ENCODE measurements around the gene FHIT. TPM values are rescaled to one million over a fixed set of nuclear protein-coding genes. Genes with fewer than 3 reads are reported as not detected.

Gene FHIT
- polyA plus RNA-seq, 1 of the 3 experiments (the other 2 are of a cell fraction), result 0.41 TPM

GRCh38 chr3:60953351-60953750 lies 297.9 kb downstream of the FHIT start:
- H3K36me3 ChIP-seq (replicated peaks in 1 of 2; ENCODE audit: control insufficient read depth in 1 of 2, insufficient read depth in 2 of 2, low read length in 1 of 2), result no peaks in the 10 kb centered on the region
- no peak overlapping the region for H3K4me2 ChIP-seq
- no peak for DNase-seq
- ChIA-PET POLR2A (no interaction called here), CTCF (no interaction called here)
- no peaks in the 10 kb centered on the region for H3K9me3 ChIP-seq
- no peaks in the 10 kb centered on the region for H3K9me2 ChIP-seq
- no peaks in the 10 kb centered on the region for H3K4me1 ChIP-seq (ENCODE audit: control insufficient read depth in 1 of 2, insufficient read depth in 2 of 2, low read depth in 1 of 2, low read length in 1 of 2)
- TF ChIP-seq USF1 (IDR thresholded peaks at IDR 0.05; ENCODE audit: borderline replicate concordance, low read depth), result no peak
- no peak for TF ChIP-seq SIN3A (IDR thresholded peaks at IDR 0.05; ENCODE audit: borderline replicate concordance, low read depth, low read length)
- TF ChIP-seq GABPA (IDR thresholded peaks at IDR 0.05; ENCODE audit: low read depth), result no peak
- no peak for TF ChIP-seq JUND (IDR thresholded peaks at IDR 0.05)
- no peak for TF ChIP-seq RFX5 (IDR thresholded peaks at IDR 0.05; ENCODE audit: low read length)
- no peak for TF ChIP-seq NRF1 (IDR thresholded peaks at IDR 0.05; ENCODE audit: low read depth, low read length)
- no peak for TF ChIP-seq MXI1 (IDR thresholded peaks at IDR 0.05; ENCODE audit: low read depth, low read length)
- no peak for TF ChIP-seq IRF3 (IDR thresholded peaks at IDR 0.05; ENCODE audit: low read depth, low read length)
- TF ChIP-seq CHD2 (IDR thresholded peaks at IDR 0.05; ENCODE audit: low read length, partially characterized antibody), result no peak
- TF ChIP-seq EZH2phosphoT487 (IDR thresholded peaks at IDR 0.05; ENCODE audit: borderline replicate concordance, low read depth), result no peak
- no peak for TF ChIP-seq POLR2AphosphoS5 (IDR thresholded peaks at IDR 0.05; ENCODE audit: low read depth, low read length)
- no peak for TF ChIP-seq RXRA (IDR thresholded peaks at IDR 0.05; ENCODE audit: borderline replicate concordance, low read depth)
- no peak for TF ChIP-seq PBX3 (IDR thresholded peaks at IDR 0.05)
- TF ChIP-seq CTCF (IDR thresholded peaks at IDR 0.05), result no peak
- TF ChIP-seq RCOR1 (IDR thresholded peaks at IDR 0.05; ENCODE audit: low read length), result no peak
- no peak for TF ChIP-seq FOSL2 (IDR thresholded peaks at IDR 0.05; ENCODE audit: borderline replicate concordance, low read depth)
- no peak for TF ChIP-seq GATA2 (CRISPR knock-in tag; IDR thresholded peaks at IDR 0.05)
- H3K27me3 ChIP-seq (ENCODE audit: insufficient read depth), result no peaks in the 10 kb centered on the region
- H3K4me3 ChIP-seq (ENCODE audit: low read depth in 2 of 2, low read length in 1 of 2), result no peak overlapping the region; a peak in 1 of 4 replicates
- WGBS (ENCODE audit: low lambda C conversion rate), result 51% methylated on average over 5 of the region's 5 CpGs
- H3K9ac ChIP-seq, result no peak overlapping the region
- no peaks in the 10 kb centered on the region for H3K79me2 ChIP-seq (ENCODE audit: insufficient read depth)
- no peak overlapping the region for H3K27ac ChIP-seq (ENCODE audit: low read depth in 2 of 2, low read length in 1 of 2)
- no peaks in the 10 kb centered on the region for H3F3A ChIP-seq (replicated peaks; ENCODE audit: insufficient read depth)
- H2AFZ ChIP-seq (ENCODE audit: low read depth), result no peak overlapping the region
- H4K20me1 ChIP-seq (ENCODE audit: insufficient read depth), result no peaks in the 10 kb centered on the region
